ENCODE data around the gene TGFBI.

The TGFBI gene

DNA sequence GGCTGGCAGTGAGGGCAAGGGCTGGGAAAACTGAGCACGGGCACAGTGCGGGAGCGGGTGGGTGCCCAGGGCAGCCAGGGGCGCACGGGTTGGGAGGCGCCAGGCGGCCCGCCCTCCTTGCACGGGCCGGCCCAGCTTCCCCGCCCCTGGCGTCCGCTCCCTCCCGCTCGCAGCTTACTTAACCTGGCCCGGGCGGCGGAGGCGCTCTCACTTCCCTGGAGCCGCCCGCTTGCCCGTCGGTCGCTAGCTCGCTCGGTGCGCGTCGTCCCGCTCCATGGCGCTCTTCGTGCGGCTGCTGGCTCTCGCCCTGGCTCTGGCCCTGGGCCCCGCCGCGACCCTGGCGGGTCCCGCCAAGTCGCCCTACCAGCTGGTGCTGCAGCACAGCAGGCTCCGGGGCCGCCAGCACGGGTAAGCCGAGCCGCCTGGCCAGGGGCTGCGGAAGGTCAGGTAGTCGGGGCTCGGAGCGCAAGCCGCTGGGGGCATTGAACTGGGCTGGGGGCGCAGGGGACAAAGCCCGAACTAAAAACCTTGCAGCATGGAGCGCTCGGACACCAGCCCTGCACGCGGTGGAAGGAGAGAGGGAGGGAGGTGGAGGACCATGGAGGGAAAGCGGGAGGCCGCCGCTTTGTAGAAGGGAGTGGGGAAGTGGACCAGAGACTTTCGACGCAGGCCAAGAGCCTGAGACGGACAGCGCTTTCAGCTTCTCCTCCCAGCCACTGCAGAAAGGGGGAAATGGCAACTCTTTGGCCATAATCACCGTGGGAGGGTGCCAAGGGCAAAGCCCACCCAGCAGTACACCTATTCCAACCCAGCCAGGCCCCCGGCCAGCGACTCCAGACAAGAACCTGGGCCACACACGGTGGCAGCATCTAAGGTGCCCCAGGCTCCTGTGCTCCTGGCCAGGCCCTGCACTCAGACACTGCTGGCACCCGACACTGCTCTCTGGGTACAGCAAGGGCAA, at the start of gene TGFBI:
TGFBI (plus strand) TSS at position 207 of the 961 bp plus-strand sequence; CDS start at position 275, 68 bp downstream.
- Mint-ChIP-seq H3K27me3 (peaks cover 15% of the 10 kb centered on the region), H3K36me3 (ENCODE audit: insufficient read depth) (peaks cover 3% of the 10 kb centered on the region), H3K27ac (ENCODE audit: low read depth) (no peak within 1 kb of the TSS), H3K9me3 (no peaks in the 10 kb centered on the region), H3K4me3 (peak within 1 kb of the TSS; percentile 62), H3K4me1 (peaks cover 35% of the 10 kb centered on the region)
- no peak for DNase-seq (ENCODE audit: low spot score in 2 of 2)
- ATAC-seq (replicated peaks; ENCODE audit: extremely low read depth, poor library complexity, severe bottlenecking) = peak; percentile 65

DNA sequence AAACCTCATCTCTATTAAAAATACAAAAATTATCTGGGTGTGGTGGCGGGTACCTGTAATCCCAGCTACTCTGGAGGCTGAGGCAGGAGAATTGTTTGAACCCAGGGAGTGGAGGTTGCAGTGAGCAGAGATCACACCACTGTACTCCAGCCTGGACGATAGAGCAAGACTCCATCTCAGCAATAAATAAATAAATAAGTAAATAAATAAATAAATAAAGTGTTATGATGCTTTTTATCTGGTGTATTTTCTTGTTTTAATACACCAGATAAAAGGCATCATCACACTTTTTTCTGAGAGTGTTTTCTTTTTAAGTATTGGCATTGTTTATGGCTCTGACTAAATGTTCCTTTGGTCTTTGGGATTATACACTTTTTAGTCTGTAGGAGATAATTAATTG, 49.8 kb upstream of the TGFBI start:
- ATAC-seq (replicated peaks; ENCODE audit: extremely low read depth, poor library complexity, severe bottlenecking) = no peak
- Mint-ChIP-seq H3K36me3 (ENCODE audit: insufficient read depth) (no peaks in the 10 kb centered on the region), H3K27ac (ENCODE audit: low read depth) (no peak overlapping the region), H3K4me3 (no peak overlapping the region), H3K9me3 (no peaks in the 10 kb centered on the region), H3K4me1 (no peaks in the 10 kb centered on the region), H3K27me3 (peaks cover 31% of the 10 kb centered on the region)
- no peak for DNase-seq (ENCODE audit: low spot score in 2 of 2)

DNA sequence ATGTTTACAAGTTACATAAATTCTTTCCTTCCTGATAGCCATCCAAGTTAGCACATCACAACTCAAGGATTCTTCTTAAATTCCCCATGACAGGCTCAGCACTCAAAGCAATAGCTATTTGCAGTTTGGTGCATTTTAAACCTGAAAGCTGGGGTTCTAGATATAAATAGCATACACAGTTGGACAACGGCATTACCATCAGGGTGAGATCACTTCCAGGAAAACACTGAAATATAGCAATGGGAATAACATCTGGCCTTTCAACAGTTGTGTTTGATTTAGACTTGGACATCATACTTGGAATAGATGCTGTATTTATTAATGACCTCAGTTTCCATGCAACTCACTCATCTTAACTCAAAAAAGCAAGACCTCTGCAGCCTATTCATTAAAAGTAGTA, 49.3 kb upstream of the TGFBI start:
- no peaks in the 10 kb centered on the region for H3K4me1 Mint-ChIP-seq
- peaks cover 26% of the 10 kb centered on the region for H3K27me3 Mint-ChIP-seq
- no peak for ATAC-seq (replicated peaks; ENCODE audit: extremely low read depth, poor library complexity, severe bottlenecking)
- DNase-seq (ENCODE audit: low spot score in 2 of 2) = no peak
- no peaks in the 10 kb centered on the region for H3K36me3 Mint-ChIP-seq (ENCODE audit: insufficient read depth)
- H3K4me3 Mint-ChIP-seq = no peak overlapping the region
- H3K27ac Mint-ChIP-seq (ENCODE audit: low read depth) = no peak overlapping the region
- H3K9me3 Mint-ChIP-seq = no peaks in the 10 kb centered on the region

DNA sequence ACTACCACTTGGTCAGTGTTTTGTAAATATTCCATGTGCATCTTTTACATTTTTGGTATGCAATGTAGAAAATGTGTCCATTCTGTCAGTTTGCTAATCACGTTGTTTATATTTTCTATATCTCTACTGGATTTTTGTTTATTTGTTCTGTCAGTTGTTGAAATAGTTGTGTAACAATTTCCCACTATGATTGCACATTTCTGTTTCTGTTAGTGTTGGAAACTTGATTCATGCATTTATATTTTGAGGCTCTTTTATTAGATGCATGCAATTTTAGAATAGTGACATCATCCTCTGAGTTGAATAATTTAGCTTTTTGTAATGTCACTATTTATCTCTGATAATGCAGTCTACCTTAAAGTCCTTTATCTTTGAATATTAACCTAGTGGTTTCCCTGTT, 48.2 kb upstream of the TGFBI start:
- Mint-ChIP-seq H3K27ac (ENCODE audit: low read depth) (no peak overlapping the region), H3K4me3 (no peak overlapping the region), H3K4me1 (no peaks in the 10 kb centered on the region), H3K36me3 (ENCODE audit: insufficient read depth) (no peaks in the 10 kb centered on the region), H3K27me3 (peaks cover 23% of the 10 kb centered on the region), H3K9me3 (no peaks in the 10 kb centered on the region)
- no peak for ATAC-seq (replicated peaks; ENCODE audit: extremely low read depth, poor library complexity, severe bottlenecking)
- DNase-seq (ENCODE audit: low spot score in 2 of 2) = no peak

DNA sequence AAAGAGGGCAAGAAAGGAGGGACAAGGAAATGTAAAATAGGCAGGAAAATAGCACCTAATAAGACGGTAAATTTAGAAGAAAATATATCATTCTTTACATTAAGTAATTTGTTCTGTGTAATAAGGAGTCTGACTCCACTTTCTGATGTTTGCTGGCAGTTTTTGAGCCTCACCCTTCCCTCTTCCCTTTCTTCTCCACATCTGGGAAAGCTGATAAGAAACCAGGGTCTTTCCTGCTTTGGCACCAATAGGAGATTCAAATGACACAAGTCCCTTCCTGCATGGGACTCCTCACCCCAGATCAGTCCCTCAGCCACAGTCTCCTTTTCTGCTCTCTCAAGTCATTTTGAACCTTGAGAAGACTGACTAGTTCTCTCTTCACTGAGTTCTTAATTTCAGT, 42.8 kb upstream of the TGFBI start:
- DNase-seq (ENCODE audit: low spot score in 2 of 2) = no peak
- no peak for ATAC-seq (replicated peaks; ENCODE audit: extremely low read depth, poor library complexity, severe bottlenecking)
- Mint-ChIP-seq H3K4me3 (no peak overlapping the region), H3K4me1 (no peaks in the 10 kb centered on the region), H3K9me3 (no peaks in the 10 kb centered on the region), H3K27me3 (peaks cover 56% of the 10 kb centered on the region), H3K36me3 (ENCODE audit: insufficient read depth) (no peaks in the 10 kb centered on the region), H3K27ac (ENCODE audit: low read depth) (no peak overlapping the region)

DNA sequence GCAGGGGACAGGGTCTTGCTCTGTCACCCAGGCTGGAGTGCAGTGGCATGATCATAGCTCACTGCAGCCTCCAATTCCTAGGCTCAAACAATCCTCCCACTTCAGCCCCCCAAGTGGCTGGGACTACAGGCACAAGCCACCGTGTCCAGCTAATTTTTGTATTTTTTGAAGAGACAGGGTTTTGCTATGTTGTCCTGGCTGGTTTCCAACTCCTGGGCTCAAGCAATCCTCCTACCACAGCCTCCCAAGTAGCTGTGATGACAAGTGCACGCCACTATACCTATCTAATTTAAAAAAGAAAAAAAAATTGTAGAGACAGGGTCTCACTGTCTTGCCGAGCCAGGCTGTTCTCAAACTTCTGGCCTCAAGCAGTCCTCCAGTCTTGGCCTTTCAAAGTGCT, 42.4 kb upstream of the TGFBI start:
- no peaks in the 10 kb centered on the region for H3K9me3 Mint-ChIP-seq
- DNase-seq (ENCODE audit: low spot score in 2 of 2) (no peak), ATAC-seq (replicated peaks; ENCODE audit: extremely low read depth, poor library complexity, severe bottlenecking) (no peak)
- no peaks in the 10 kb centered on the region for H3K36me3 Mint-ChIP-seq (ENCODE audit: insufficient read depth)
- peaks cover 61% of the 10 kb centered on the region for H3K27me3 Mint-ChIP-seq
- no peak overlapping the region for H3K27ac Mint-ChIP-seq (ENCODE audit: low read depth)
- no peaks in the 10 kb centered on the region for H3K4me1 Mint-ChIP-seq
- no peak overlapping the region for H3K4me3 Mint-ChIP-seq

DNA sequence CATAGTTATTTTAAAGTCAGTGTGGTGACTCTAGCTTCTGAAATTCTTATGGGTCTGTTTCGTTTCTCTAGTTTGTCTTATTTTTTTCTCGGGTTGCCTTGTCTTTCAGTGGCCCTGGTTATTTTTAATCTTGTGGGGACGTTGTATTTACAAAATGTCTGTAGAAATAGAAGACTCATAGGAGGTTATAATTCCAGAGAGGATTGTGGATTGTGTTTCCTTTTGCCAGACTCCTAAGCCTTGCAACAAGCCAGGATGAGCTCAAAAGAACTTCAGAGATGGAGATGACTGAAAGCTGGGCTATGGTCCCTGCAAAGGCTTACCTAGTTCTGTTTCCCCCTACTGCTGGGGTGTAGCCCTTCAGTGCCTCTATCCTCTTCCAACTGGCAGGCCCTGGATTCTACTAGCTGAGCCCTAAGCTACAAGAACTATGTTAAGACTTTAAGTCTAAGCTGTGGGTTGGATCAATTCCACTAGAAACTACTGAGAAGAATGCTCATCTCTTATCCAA, 41.8 kb upstream of the TGFBI start:
- Mint-ChIP-seq H3K27me3 (peaks cover 61% of the 10 kb centered on the region), H3K36me3 (ENCODE audit: insufficient read depth) (no peaks in the 10 kb centered on the region), H3K4me1 (no peaks in the 10 kb centered on the region), H3K9me3 (no peaks in the 10 kb centered on the region), H3K27ac (ENCODE audit: low read depth) (no peak overlapping the region), H3K4me3 (no peak overlapping the region)
- no peak for ATAC-seq (replicated peaks; ENCODE audit: extremely low read depth, poor library complexity, severe bottlenecking)
- no peak for DNase-seq (ENCODE audit: low spot score in 2 of 2)

DNA sequence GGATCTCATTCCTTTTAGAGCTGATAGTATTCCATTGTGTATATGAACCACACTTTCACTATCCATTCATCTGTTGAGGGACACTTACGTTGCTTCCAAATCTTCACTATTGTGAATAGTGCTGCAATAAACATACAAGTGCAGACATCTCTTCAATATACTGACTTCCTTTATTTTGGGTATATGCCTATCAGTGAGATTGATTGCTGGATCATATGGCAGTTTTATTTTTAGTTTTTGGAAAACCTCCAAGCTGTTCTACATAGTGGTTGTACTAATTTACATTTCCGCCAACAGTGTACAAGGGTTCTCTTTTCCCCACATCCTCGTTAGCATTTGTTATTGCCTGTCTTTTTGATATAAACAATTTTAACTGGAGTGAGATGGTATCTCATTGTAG, 40.2 kb upstream of the TGFBI start:
- Mint-ChIP-seq H3K27ac (ENCODE audit: low read depth) (no peak overlapping the region), H3K27me3 (peaks cover 61% of the 10 kb centered on the region), H3K4me1 (no peaks in the 10 kb centered on the region), H3K9me3 (no peaks in the 10 kb centered on the region), H3K4me3 (no peak overlapping the region), H3K36me3 (ENCODE audit: insufficient read depth) (no peaks in the 10 kb centered on the region)
- DNase-seq (ENCODE audit: low spot score in 2 of 2) (no peak), ATAC-seq (replicated peaks; ENCODE audit: extremely low read depth, poor library complexity, severe bottlenecking) (no peak)

DNA sequence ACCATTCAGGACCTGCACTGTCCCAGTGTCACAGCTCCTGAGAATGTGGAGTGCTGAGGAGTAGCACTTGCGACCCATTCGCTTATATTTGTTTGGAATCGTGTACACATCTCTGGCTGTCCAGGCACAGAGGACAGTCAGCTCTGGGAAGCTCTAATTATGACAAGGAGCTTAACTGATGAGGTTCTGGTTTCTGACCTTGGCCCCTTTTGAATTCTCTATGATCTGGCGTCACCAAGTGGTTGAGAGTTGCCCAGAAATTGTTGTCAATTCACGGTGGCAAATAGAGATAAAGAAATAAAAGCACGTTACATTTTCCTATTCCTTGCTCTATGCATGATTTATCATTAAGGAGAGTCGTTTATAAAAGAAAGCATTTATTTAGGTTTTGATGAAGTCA, 39.1 kb upstream of the TGFBI start:
- Mint-ChIP-seq H3K27me3 (peaks cover 61% of the 10 kb centered on the region), H3K9me3 (no peaks in the 10 kb centered on the region), H3K36me3 (ENCODE audit: insufficient read depth) (no peaks in the 10 kb centered on the region), H3K4me3 (no peak overlapping the region), H3K27ac (ENCODE audit: low read depth) (no peak overlapping the region), H3K4me1 (no peaks in the 10 kb centered on the region)
- DNase-seq (ENCODE audit: low spot score in 2 of 2) (no peak), ATAC-seq (replicated peaks; ENCODE audit: extremely low read depth, poor library complexity, severe bottlenecking) (no peak)

DNA sequence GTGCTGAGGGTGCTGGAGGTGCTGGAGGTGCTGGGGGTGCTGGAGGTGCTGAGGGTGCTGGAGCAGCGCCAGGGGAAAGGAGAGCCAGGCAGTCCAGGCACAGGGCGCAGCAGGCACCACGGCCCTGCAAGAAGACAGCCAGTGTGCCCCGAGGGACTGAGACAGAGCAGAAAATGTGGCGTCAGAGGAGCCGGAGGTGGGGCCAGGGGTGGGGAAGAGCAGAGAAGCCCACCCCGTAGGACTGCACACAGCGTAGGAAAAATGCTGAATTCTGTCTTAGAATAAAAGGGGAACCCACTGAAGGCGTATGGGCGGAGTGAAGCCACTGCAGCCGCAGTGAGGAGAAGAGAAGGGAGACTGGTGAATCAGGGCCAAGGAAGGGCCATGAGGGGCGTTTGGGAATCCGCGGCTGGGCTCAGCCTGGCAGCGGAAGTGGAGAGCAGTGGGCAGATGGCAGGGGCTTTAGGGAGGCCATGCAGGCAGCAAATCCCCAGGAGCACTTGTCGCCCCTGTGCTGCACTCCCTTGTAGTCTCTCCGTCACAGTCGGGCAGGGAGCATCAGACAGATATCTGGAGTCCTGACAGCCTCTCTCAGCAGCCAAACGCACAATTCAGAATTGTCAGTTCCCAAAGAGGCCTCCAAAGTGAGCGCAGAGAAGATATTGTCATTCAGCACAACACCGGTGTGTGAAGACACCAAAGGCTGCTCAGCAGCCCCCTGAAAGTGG, 38.1 kb upstream of the TGFBI start:
- Mint-ChIP-seq H3K4me1 (no peaks in the 10 kb centered on the region), H3K4me3 (no peak overlapping the region), H3K27ac (ENCODE audit: low read depth) (no peak overlapping the region), H3K9me3 (no peaks in the 10 kb centered on the region), H3K36me3 (ENCODE audit: insufficient read depth) (no peaks in the 10 kb centered on the region), H3K27me3 (peaks cover 52% of the 10 kb centered on the region)
- DNase-seq (ENCODE audit: low spot score in 2 of 2) = no peak
- ATAC-seq (replicated peaks; ENCODE audit: extremely low read depth, poor library complexity, severe bottlenecking) = no peak

DNA sequence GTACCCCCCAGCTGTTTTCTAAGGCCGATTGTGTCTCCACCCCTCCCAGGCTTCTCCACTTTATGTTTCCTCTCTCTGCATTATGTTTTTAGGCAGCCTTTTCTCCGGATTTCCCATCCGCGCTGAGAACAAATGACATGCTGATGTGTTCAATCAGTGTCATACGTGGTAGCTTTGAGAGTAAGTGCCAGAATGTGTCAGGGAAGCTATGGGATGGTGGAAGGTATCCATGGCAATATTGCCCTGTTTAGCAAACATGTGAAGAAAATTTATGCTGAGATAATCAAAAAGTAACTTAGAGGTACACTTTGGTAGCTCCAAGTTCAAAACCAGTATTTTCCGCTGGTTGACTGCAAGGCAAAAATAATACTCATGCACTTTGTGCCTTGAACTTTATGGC, 37.4 kb upstream of the TGFBI start:
- peaks cover 51% of the 10 kb centered on the region for H3K27me3 Mint-ChIP-seq
- no peak overlapping the region for H3K4me3 Mint-ChIP-seq
- no peaks in the 10 kb centered on the region for H3K36me3 Mint-ChIP-seq (ENCODE audit: insufficient read depth)
- ATAC-seq (replicated peaks; ENCODE audit: extremely low read depth, poor library complexity, severe bottlenecking) (no peak), DNase-seq (ENCODE audit: low spot score in 2 of 2) (no peak)
- no peaks in the 10 kb centered on the region for H3K4me1 Mint-ChIP-seq
- no peak overlapping the region for H3K27ac Mint-ChIP-seq (ENCODE audit: low read depth)
- no peaks in the 10 kb centered on the region for H3K9me3 Mint-ChIP-seq

DNA sequence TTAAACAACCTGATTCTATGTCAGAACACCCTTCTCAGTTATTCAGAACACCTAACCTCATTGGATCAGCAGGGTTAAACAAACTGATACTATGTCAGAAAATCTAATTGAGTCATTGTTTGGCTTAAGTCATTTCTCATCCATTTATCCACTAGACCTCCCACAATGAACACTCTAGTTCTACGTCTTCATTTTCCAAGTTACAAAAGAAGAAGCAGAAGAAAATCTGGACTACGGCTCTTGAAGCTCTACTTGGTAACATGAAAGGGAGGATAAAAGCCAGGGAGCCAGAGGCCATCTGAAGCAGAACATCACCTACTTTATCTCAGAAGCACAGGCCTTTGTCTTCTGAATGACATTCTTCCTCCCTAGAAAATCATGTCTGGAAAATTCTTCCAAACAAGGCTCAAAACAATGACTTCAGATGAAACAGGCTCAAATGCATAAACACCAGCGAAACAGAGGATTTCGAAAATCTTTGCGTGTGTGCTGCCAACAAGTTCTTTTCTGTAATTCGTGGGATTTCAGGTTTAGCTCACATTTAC, 35.4 kb upstream of the TGFBI start:
- Mint-ChIP-seq H3K36me3 (ENCODE audit: insufficient read depth) (no peaks in the 10 kb centered on the region), H3K4me3 (no peak overlapping the region), H3K27me3 (peaks cover 55% of the 10 kb centered on the region), H3K27ac (ENCODE audit: low read depth) (no peak overlapping the region), H3K9me3 (no peaks in the 10 kb centered on the region), H3K4me1 (no peaks in the 10 kb centered on the region)
- ATAC-seq (replicated peaks; ENCODE audit: extremely low read depth, poor library complexity, severe bottlenecking) (no peak), DNase-seq (ENCODE audit: low spot score in 2 of 2) (no peak)
